HEK293 (cell line): ENCODE data around the gene EPS8.

ENCODE experiments used
- CTCF ChIA-PET: fragments of 350-600 bp; formaldehyde crosslinking; extraction: SDS; loops from one replicate; lab custom pipeline; 2021; ENCODE audit warnings: antibody characterized with exemption; lab: Yijun Ruan, JAX
- POLR2A ChIA-PET: fragments of 300-600 bp; formaldehyde crosslinking; extraction: SDS; loops from one replicate; lab custom pipeline; 2020; ENCODE audit warnings: antibody characterized with exemption, inconsistent platforms; lab: Yijun Ruan, JAX
- H3K27ac ChIP-seq: fragments of 200-500 bp; sonication (Bioruptor generic); 2 replicates; pipeline ENCODE4 v1.5.1; 2014; ENCODE audit warnings: low read depth, low read length, control low read depth, inconsistent platforms; ENCODE audit errors: extremely low read depth
- H3K36me3 ChIP-seq, 2 experiments: fragments of 200-500 bp in 1 of 2; sonication (Bioruptor generic) in 1 of 2; 1 replicate in 1 of 2; 2 replicates in 1 of 2; pipeline ENCODE4 v1.5.1; 2014 to 2017; ENCODE audit warnings: inconsistent platforms in 2 of 2, low read length in 2 of 2; ENCODE audit not compliant: control insufficient read depth in 2 of 2, insufficient read depth in 1 of 2
- H3K4me1 ChIP-seq: fragments of 200-500 bp; sonication (Bioruptor generic); 2 replicates; pipeline ENCODE4 v1.5.1; 2014; ENCODE audit warnings: mild to moderate bottlenecking, low read length, inconsistent platforms; ENCODE audit not compliant: control insufficient read depth, insufficient read depth
- H3K4me3 ChIP-seq: 2 replicates; pipeline ENCODE4 v1.5.1; 2011; ENCODE audit warnings: low read depth, mild to moderate bottlenecking, control low read depth, low read length, moderate library complexity
- H3K9me3 ChIP-seq: fragments of 200-500 bp; sonication (Bioruptor generic); 2 replicates; pipeline ENCODE4 v1.5.1; 2014; ENCODE audit warnings: low read depth, low read length, inconsistent platforms; ENCODE audit not compliant: control insufficient read depth, insufficient read depth
- AEBP2 ChIP-seq: fragments of 450-650 bp; formaldehyde crosslinking; IDR thresholded peaks from 2 replicates; pipeline ENCODE4 v1.5.1; 2016; ENCODE audit warnings: missing biosample characterization, missing genetic modification characterization, borderline replicate concordance
- CTCF ChIP-seq: fragments of 450-650 bp; formaldehyde crosslinking; IDR thresholded peaks from 2 replicates; pipeline ENCODE4 v1.5.1; 2016; ENCODE audit warnings: missing biosample characterization, missing genetic modification characterization
- HIC1 ChIP-seq: fragments of 450-650 bp; formaldehyde crosslinking; IDR thresholded peaks from 2 replicates; pipeline ENCODE4 v1.5.1; 2016; ENCODE audit warnings: missing biosample characterization, missing genetic modification characterization
- KLF17 ChIP-seq: fragments of 450-650 bp; formaldehyde crosslinking; IDR thresholded peaks from 2 replicates; pipeline ENCODE4 v1.5.1; 2016; ENCODE audit warnings: missing biosample characterization, missing genetic modification characterization
- KLF8 ChIP-seq: fragments of 450-650 bp; formaldehyde crosslinking; IDR thresholded peaks from 2 replicates; pipeline ENCODE4 v1.5.1; 2016; ENCODE audit warnings: missing biosample characterization, missing genetic modification characterization
- PRDM1 ChIP-seq: fragments of 450-650 bp; formaldehyde crosslinking; IDR thresholded peaks from 2 replicates; pipeline ENCODE4; 2016; ENCODE audit warnings: missing biosample characterization, missing genetic modification characterization
- PRDM2 ChIP-seq: fragments of 450-650 bp; formaldehyde crosslinking; IDR thresholded peaks from 2 replicates; pipeline ENCODE4 v1.5.1; 2016; ENCODE audit warnings: missing biosample characterization, missing genetic modification characterization, borderline replicate concordance
- ZBTB49 ChIP-seq: fragments of 450-650 bp; formaldehyde crosslinking; IDR thresholded peaks from 2 replicates; pipeline ENCODE4 v1.5.1; 2016; ENCODE audit warnings: missing biosample characterization, missing genetic modification characterization, low read depth
- ZFP3 ChIP-seq: fragments of 450-650 bp; formaldehyde crosslinking; IDR thresholded peaks from 2 replicates; pipeline ENCODE4 v1.5.1; 2016; ENCODE audit warnings: low read depth, missing biosample characterization, missing genetic modification characterization
- ZNF311 ChIP-seq: fragments of 450-650 bp; formaldehyde crosslinking; IDR thresholded peaks from 2 replicates; pipeline ENCODE4 v1.5.1; 2017; ENCODE audit warnings: missing biosample characterization, missing genetic modification characterization, borderline replicate concordance
- ZNF548 ChIP-seq: fragments of 450-650 bp; formaldehyde crosslinking; IDR thresholded peaks from 2 replicates; pipeline ENCODE4 v1.5.1; 2016; ENCODE audit warnings: missing biosample characterization, missing genetic modification characterization
- ZNF555 ChIP-seq: fragments of 450-650 bp; formaldehyde crosslinking; conservative IDR thresholded peaks from 2 replicates; pipeline ENCODE4 v1.5.1; 2017; ENCODE audit warnings: missing biosample characterization, mild to moderate bottlenecking, missing genetic modification characterization, inconsistent platforms

Gene EPS8

GRCh38 chr12:15709551-15709950, 79.6 kb downstream of the EPS8 start (continued):
- no peak for TF ChIP-seq HIC1 (tag by site-specific recombination)

- Histone ChIP-seq H3K9me3 (no peaks in the 10 kb centered on the region), H3K4me1 (peaks cover 2% of the 10 kb centered on the region; the same call in 1 of the 2 replicates), H3K27ac (no peak overlapping the region), H3K36me3 (no peaks in the 10 kb centered on the region), H3K4me3 (no peak overlapping the region)
- TF ChIP-seq ZNF555 (tag by site-specific recombination) (no peak), KLF8 (tag by site-specific recombination) (no peak), ZNF311 (no peak), PRDM1 (tag by site-specific recombination) (peak; percentile 53), ZBTB49 (no peak), KLF17 (tag by site-specific recombination) (no peak)
- ChIA-PET POLR2A (no interaction called here), CTCF (no interaction called here)
Observed at GRCh38 chr12:15708396-15709076, 80.7 kb downstream of the EPS8 start.

GRCh38 chr12:15707516-15708199, 81.5 kb downstream of the EPS8 start:
- H3K36me3 ChIP-seq, result no peaks in the 10 kb centered on the region
- CTCF ChIA-PET, result no interaction called here
- H3K27ac ChIP-seq, result no peak overlapping the region
- peaks cover 2% of the 10 kb centered on the region; the same call in 1 of the 2 replicates for H3K4me1 ChIP-seq
- POLR2A ChIA-PET, result no interaction called here
- no peaks in the 10 kb centered on the region for H3K9me3 ChIP-seq
- no peak overlapping the region for H3K4me3 ChIP-seq
- no peak for TF ChIP-seq AEBP2 (tag by site-specific recombination)
- TF ChIP-seq ZNF548 (tag by site-specific recombination), result no peak
- TF ChIP-seq CTCF (tag by site-specific recombination), result no peak
- TF ChIP-seq ZFP3 (tag by site-specific recombination), result no peak
- no peak for TF ChIP-seq ZNF555 (tag by site-specific recombination)
- no peak for TF ChIP-seq PRDM2 (tag by site-specific recombination)
